Colon (tissue), 2 donors: ENCODE data around the gene TRIM46.
"Not testable (repeated sequence)": the region's sequence is repeated elsewhere in the genome, so short reads cannot be mapped to it uniquely, and the experiment has no call there.

ENCODE experiments used
- FAIRE-seq: peaks from 2 replicates; lab custom pipeline; 2012; peaks lifted over from hg19 to GRCh38; lab: Jason Lieb, UNC
- donor health status: control.
- donor health status: control.

Gene TRIM46

DNA sequence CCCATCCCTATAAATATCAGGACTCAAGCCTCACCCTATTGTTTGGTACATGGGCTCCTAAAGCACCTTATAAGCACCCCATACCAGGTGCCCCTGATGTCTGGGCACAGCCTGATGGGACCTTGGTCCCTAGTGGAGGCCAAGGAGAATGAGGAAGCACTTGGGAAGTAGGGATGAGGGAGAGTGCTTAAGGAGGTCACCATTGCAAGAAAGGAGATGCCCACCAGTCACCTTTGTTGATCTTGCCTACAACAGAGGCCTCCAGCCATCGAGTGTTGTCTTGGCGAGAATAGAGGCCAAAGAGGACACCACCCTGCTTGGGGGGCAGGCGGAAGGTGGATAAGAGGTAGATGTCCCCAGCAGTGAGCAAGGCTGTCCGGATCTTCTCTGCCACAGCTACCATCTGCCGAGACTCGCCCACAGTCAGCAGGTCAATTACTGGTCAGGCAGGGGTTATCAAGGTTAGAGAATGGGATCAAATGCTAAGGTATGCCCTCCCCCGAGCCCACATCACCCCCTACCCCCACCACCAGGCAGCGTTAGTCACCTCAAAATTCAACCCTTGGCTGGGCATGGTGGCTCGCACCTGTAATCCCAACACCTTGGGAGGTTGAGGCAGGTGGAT, 32.4 kb downstream of the TRIM46 start:
- no peak for FAIRE-seq

DNA sequence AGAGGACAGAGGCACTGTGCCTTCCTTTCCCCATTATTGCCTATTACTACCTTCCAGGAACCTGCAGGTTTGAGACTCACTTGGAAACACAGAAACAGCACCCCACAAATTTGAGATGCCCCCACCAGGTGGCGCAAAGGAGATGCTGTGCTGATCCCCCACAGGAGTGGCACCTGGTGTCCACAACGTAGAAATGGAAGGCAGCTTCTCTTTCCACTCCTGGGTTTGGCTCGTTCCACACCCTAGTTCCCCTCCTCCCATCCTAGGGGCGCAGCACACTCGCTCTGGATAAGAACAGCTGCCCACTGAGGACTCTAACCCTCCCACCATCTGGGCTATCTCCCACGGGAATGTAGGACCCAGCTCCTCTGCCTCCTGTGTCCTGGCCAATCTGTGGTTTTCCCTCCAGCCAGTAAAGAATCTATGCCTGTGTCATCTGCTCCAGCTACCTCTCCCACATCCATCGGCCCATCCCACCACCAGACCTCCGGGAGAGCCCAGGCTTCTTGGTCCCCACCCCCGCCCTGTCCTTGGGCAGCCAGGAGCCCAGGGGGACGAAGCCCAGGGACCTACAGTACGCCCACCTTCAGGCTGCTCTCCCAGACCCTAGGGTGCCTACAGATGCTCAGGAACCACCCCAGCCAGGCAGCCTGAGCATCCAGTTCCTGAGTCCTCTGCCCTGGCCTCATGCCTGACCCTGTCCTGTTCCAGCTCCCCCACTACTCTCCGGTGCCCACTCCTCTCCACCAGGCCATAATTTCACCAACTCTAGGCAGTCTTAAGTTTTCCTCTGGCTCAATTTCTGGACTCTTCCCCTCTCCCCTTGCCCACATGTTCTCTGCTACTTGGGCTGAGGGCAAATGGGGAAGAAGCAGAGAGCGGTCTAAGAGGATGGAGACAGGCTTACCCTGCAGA, 33.5 kb downstream of the TRIM46 start:
- FAIRE-seq, result no peak

DNA sequence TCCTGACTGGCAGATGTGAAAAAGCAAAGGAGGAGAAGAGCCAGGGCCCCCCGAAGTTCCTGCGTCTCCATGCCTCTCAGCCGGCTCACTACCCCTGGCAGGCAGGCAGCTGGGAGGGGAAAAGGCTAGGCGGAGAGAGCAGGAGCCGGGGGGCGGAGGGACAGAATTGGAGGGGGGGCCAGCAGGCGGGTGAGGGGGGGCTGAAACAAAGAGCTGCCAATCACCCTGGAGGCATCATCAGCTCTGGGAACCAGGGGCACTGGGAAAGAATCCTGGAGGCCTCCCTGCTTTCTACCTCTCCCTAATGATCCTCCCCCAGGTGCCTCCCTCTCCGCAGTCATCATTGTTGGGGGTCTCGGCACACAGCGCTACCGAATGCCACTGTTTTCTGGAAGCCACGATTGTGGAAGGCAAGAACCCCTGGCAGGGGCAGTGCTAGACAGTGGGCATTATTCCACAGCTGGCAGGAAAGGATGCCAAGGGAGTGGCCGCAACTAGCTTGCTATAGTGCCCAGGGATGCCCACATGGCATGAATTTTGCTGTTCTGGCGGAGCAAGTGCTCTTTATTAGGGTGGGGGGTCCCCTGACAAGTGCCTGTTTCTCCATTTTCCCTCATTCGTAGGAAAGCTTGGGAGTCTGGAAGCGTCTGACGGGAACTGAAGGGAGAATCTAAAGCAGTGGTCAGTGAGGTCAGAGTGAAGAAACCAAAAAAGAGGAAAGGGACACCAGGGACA, 34.3 kb downstream of the TRIM46 start, which contains the start of gene THBS3:
THBS3 (minus strand) TSS at position 92 of the 735 bp plus-strand sequence; CDS start at position 71, 21 bp downstream.
- FAIRE-seq, result no peak

DNA sequence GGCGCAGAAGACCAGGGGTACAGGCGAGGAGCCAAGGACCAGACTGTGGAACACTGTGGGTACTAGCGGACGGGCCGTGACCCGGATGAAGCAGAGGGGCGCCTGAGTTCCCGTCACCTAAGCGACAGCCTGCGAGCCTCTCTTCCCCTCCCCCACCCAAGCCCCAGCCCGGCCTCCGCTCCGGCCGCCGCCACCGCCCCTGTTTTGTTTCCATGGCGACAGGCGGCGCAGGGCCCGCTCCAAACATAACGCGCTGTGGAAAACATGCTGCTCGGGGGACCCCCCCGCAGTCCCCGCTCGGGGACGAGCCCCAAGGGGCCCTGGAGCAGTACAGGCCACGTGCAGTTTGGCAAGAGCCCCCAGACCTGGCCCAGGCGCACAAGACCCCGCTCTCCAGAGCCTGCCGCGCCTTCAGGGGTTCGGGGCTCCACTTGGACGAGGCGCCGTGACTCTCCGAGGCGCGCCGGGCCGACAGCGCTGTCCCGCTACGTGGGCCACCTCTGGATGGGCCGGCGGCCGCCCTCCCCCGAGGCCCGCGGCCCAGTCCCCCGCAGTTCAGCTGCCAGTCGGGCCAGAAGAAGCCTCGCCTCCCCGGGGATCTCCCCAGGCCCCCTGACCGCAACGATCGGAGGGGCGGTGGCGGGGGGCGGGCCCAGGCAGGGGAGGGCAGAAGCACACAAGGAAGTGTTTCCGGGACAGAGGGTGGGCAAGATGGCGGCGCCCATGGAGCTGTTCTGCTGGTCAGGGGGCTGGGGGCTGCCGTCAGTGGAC, 35.1 kb downstream of the TRIM46 start, which contains the start of gene MTX1:
MTX1 (plus strand) TSS at position 155 of the 771 bp plus-strand sequence; CDS start at position 265, 110 bp downstream.
- FAIRE-seq, result no peak

DNA sequence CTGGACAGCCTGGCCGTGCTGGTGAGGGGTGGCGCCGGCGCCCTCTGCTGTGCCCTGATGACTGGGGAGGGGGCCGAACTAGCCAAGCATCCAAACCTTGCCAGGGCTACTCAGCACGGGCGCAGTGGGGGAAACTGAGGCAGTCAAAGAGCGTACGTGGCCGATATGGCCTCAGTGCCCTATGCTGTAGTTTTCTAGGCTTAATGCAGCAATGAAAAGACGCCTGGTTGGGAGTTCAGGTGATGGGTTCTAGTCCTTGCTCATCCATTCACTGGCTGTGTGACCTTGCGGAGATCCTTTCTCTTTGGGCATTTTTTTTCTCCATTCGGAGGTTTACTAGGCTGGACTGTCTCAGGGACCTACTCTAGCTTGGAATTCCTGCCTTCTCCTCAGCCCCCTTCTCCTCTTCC, 35.7 kb downstream of the TRIM46 start:
- no peak for FAIRE-seq

DNA sequence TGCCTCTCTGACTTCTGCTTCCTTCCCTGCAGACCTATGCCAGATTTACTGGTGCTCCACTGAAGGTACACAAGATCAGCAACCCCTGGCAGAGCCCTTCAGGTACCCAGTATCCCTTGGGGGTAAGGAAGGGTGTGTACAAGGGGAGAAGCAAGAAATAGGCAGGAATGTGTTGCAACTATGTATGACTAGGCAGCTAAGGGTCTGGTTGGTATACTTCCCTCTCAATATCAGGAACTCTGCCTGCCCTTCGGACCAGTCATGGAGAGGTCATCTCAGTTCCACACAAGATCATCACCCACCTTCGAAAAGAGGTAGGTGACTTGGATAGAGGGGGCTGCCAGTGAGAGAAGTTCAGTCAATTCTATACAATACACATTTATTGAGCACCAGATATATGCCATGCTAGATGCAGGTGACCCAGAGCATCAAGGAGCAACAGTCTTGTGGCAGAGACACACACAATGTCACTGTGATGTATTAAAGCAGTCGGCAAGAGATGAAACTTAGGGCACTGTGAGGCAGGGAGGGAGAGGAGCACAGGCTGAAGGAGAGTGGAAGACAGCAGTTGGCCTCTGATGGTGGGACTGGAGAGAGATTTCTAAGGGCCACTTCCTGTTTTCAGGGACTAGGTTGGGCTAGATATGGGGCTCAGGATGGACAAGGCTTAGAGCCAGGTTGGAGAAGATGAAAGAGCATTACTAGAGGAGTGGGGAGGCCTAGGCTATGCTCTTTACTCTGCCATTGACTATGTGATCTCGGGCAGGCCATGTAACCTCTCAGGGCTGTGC, 36.9 kb downstream of the TRIM46 start:
- no peak for FAIRE-seq

DNA sequence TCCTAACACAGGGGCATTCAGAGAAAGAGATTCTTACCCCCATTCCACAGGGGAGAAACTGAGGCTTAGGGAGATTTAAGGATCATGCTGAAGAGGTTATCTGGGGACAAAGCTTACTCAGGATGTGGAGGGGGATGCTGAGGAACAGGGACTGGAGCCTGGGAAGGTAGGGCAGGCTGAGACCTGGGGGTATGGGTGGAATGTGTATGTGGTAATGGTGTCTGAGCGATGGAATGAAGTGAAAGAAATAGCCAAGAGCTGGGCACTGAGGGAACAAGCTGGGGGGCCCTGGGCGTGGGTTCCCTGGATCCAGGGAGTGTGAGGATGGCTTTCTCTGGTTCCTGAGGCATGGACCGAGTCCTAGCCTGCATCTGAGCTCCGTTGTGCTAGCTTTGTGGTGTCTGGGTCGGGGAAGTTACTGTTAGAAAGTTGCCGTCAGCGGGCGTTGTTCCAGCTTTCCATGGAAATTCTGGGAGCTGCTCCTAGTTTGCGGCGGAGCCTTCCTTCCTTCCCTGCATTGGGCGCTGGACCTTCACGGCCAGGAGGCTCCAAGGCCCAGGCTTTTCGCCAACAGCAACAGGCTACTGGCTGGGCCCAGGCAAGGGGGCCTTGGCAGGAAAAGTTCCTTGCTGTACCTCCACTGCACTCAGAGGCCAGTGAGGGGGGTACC, 37.9 kb downstream of the TRIM46 start:
- FAIRE-seq, result not testable (repeated sequence)

DNA sequence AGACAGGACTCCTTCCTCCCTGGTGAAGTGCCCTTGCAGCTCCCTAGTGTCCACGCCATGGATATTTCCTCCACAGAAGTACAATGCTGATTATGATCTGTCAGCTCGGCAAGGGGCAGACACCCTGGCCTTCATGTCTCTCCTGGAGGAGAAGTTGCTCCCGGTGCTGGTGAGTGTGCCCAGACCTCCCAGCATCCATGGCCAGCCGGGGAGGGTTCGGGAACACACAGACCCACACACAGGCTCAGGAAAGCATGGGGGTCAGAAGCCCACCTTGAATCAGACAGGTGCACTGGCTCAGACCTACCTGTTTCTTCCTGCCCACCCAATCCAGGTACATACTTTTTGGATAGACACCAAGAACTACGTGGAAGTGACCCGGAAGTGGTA, 38.4 kb downstream of the TRIM46 start:
- FAIRE-seq, result not testable (repeated sequence)

DNA sequence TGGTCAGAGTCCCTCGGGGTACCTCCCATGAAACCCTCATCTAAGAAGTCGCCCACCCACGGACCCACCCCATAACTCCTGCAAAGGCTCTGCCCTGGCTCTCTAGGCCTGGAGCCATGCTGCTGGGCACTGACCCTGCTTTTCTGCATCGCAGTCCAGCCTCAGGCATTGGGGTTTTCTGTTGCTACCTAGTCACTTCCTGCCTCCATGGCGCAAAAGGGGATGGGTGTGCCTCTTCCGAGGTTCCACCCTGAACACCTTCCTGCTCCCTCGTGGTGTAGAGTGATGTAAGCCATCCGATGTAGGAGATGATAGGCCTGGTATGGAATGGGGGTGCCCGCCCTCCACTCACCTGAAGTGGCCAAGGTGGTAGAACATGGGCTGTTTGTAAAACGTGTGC, 41.1 kb downstream of the TRIM46 start:
- not testable (repeated sequence) for FAIRE-seq

DNA sequence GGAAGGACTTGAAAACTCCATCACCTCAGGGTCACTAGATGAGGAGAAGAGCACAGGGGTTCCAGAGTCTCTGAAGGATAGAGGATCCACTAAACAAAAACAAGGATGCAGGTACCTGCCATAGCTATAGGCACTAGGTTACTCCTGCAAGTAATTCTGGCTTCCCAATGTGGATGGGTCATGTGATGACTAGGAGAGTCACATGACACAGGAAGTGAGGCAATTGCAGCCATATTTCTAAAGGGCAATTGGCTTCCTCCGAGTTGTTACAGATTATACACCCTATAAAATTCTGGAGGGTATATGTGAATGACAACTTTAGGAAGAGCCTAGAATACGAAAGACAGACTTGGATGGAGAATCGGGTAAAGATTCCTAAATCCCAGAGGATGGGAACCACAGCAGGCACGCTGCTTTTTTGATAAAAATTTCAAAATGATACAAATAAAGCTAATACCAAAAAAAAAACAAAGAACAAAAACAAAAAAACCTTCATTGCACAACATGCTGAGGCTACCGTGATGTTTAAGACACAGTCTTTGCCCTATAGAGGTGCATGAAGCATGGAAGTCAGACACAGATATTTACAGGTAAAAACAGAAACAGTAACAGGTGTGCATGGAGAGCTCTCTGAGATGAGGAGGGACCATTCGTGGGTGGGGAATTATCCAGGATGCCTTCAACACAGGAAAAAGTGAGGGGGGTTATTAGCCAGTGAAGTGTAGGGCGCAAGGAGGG, 45.4 kb downstream of the TRIM46 start:
- no peak for FAIRE-seq

DNA sequence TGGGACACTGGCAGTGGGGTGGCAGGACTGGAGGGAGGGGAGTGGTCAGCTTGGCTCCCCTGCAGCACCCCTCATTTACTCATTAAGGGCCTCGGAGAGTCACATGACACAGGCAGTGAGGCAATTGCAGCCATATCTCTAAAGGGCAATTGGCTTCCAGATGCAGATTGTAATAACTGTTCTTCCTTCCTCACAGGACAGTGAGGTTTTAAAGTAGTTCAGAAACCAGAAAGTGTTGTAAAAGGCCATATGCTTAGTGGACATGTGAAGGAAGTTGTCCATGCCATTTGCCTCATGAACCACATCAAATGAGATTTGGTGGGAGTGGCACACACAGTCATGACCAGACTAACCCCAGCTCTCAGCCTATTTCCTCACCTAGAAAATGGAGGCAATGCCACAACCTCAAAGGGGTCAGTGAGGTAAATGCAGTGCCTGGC, 46.0 kb downstream of the TRIM46 start:
- no peak for FAIRE-seq

DNA sequence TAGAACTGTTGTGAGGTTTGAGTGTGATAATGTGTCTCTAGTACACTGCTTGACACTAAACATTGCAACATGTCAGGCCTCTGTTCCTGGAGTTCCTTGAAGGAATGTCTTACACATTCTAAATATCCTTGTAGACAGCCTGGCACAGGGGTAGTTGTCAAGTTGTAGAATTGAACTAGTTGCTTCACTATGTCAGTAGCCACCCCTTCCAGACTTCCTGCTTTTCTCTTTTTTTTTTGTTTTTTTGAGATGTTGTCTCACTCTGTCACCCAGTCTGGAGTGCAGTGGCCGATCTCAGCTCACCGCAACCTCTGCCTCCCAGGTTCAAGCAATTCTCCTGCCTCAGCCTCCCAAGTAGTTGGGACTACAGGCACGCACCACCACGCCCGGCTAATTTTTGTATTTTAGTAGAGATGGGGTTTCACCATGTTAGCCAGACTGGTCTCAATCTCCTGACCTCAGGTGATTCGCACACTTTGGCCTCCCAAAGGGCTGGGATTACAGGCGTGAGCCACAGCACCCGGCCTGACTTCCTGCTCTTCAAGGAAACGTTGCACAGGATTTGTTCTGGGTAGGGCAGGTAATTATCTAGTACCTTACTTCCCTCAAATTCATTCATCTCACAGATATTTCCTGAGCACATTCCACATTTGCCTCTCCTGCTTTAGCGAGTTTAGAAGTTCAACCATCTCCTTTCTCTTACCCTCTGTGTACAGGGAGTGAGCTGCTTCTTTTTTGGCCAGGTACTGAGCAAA, 46.7 kb downstream of the TRIM46 start:
- not testable (repeated sequence) for FAIRE-seq

DNA sequence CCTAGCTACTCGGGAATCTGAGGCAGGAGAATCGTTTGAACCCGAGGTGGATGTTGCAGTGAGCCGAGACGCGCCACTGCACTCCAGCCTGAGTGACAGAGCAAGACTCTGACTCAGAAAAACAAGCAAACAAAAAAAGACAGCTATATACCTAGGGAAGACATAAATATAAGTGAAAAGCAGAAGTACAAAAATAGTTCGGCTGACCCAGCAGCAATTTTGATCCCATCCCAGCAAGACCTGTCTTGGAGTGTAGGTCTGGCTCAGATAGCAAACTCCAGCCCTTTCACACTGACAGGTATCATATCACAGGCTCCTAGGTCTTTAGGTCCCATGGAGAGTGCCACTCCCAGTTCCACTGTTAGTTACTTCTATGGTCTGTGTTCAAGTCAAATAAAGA, 49.4 kb downstream of the TRIM46 start:
- no peak for FAIRE-seq

DNA sequence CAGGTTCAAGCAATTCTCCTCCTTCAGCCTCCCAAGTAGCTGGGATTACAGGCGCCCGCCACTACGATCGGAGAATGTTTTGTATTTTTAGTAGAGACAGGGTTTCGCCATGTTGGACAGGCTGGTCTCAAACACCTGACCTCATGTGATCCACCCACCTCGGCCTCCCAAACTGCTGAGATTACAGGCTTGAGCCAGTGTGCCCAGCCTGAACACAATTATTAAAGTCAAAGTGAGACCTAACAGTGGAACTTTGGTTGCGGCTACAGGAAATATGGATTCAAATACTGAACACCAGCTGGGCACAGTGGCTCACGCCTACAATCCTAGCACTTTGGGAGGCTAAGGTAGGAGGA, 51.7 kb downstream of the TRIM46 start:
- not testable (repeated sequence) for FAIRE-seq

DNA sequence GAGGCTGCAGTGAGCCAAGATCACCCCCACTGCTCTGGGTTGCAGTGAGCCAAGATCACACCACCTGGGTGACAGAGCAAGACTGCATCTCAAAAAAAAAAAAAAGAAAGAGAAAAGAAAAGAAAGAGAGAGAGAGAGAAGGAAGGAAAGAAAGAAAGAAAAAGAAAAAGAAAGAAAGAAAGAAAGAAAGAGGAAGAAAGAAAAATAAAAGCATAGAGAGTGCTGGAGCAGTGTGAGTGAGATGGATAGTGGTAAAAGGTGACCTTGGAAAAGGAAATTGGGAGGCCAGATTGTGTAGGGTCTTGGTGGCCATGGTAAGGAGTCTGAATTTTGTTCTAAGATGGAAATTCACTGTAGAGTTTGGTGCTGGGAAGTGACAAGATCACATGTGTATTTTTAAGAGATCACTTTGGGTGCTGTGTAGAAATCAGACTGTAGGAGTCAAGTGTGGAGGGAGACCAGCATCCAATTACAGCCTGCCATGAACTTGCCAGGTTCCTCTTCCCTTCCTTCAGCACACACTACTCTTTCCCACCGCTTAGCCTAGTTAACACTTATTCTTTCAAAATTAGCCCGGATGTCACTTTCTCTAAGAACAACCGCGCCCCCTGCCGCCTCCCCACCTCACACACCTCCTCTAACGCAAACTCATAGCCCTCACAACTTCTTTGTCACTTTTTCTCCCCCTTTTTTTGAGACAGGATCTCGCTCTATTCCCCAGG, 52.7 kb downstream of the TRIM46 start:
- no peak for FAIRE-seq

DNA sequence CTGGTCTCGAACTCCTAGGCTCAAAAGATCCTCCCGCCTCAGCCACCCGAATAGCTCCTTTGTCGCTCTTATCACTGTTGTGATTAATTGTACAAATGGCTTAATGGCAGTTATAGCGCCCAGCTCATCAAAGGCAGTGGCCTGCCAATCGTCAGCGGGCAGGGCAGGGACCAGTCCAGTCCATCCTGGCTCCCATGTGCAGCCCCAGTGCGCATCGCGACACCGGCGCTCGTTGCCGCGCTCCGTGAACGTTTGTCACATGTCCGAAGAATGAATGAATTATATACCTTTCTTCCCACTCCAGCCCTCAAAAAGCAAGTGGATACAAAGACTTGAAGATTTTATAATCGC, 53.2 kb downstream of the TRIM46 start:
- FAIRE-seq, result no peak

DNA sequence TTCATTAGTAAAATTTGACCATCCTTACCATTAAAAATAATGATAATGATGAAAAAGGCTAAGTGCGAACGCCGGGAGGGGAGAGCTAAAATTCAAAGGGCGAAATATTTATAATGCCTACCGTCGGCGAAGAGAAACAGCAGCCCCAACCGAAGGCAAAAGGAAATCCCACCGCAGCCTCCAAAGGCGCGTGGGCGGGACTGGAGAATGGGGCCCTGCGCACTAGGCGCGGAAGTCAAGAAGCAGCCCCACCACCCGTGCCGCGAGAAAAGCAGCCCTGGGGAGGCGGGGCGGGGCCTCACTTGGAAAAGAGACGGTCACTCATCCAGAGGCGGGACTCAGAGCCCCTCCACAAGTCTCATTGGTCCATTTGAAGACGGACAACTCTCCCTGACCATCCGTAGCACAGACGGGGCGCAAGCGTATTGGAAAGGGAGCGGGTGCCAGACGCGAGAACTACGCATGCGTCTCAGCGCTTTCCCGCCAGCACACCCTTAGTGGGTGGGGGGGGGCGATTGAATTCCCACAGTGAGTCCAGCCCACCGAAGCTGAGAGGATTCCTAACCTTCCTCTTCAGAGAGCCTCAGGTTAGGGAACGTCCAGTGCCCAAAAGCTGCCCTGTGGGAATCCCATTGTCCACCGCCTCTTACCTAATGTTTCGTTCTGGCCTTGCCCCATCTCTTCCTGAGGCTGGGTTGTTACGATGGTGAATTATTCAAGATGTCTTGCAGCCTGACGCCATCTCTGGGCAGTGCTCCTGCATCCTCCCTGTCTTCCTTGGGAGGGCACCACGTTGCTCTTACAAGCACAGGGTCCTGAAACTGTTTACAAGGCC, 53.8 kb downstream of the TRIM46 start:
- FAIRE-seq, result no peak

DNA sequence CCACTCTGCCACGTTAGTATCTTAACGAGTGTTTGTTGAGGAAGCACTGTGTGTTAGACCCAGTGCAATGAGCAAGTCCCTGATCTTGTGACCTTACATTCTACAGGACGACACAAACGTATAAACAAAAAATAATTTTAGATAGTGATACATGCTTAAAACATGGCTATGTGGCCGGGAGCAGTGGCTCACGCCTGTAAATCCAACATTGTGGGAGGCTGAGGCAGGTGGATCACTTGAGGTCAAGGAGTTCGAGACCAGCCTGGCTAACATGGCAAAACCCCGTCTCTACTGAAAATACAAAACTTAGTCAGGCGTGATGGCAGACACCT, 54.4 kb downstream of the TRIM46 start:
- FAIRE-seq, result no peak
